ENCODE results near the gene APLP1.

GRCh38 chr19:35852029-35852780 is 16.2 kb upstream of the APLP1 start, which contains the start of gene NPHS1:
- TF ChIP-seq EZH2 (IDR thresholded peaks at IDR 0.05; ENCODE audit: low read depth) = no peak
- TF ChIP-seq CTCF (conservative IDR thresholded peaks at IDR 0.05) = no peak
